Thyroid gland (tissue), 4 donors: Measurements from ENCODE around the gene TNFRSF25. TPM values are rescaled to one million over a fixed set of nuclear protein-coding genes. Genes with fewer than 3 reads are reported as not detected.
"Not testable (repeated sequence)": the region's sequence is repeated elsewhere in the genome, so short reads cannot be mapped to it uniquely, and the experiment has no call there.

Source experiments
- DNase-seq, 2 donors: peaks; one replicate each; pipeline ENCODE4 v3.0.0-alpha.2; 2019
- H3K27ac ChIP-seq, 3 donors: fragments of 200-600 bp; sonication (generic); 1 replicate in 2 of 3; 2 replicates in 1 of 3; pipeline ENCODE4 v1.5.1; 2016 to 2019; ENCODE audit warnings: mild to moderate bottlenecking in 1 of 3, moderate library complexity in 1 of 3
- H3K27me3 ChIP-seq: fragments of 200-600 bp; sonication (generic); one replicate; pipeline ENCODE4 v1.5.1; 2019
- H3K36me3 ChIP-seq, 2 donors: fragments of 200-600 bp; sonication (generic); one replicate each; pipeline ENCODE4 v1.5.1; 2016 to 2019
- H3K4me1 ChIP-seq, 2 donors: fragments of 200-600 bp; sonication (generic); one replicate each; pipeline ENCODE4 v1.5.1; 2017 to 2019
- H3K4me3 ChIP-seq, 3 donors: fragments of 200-600 bp; sonication (generic); replicated peaks in 1 of 3; 1 replicate in 2 of 3; 2 replicates in 1 of 3; pipeline ENCODE4 v1.5.1; 2016; ENCODE audit warnings: mild to moderate bottlenecking in 1 of 3
- H3K9me3 ChIP-seq: fragments of 200-600 bp; sonication (generic); one replicate; pipeline ENCODE4 v1.5.1; 2017
- POLR2A ChIP-seq, 2 donors: fragments of 450-650 bp; IDR thresholded peaks; one replicate each; pipeline ENCODE4 v1.6.1; 2017; ENCODE audit warnings: antibody characterized with exemption in 2 of 2, mild to moderate bottlenecking in 2 of 2, moderate library complexity in 1 of 2
- WGBS, 2 donors: methylation state at CpG; one replicate each; pipeline ENCODE4 v1.1.5; 2017; 5-methylcytosine and 5-hydroxymethylcytosine counted together
- intact Hi-C: fragments of 100-400 bp; cut with DNase I; formaldehyde crosslinking; loops from one replicate; pipeline ENCODE4 v1.15.1; 2023
- total RNA-seq, 4 donors: library from RNA; depleted of rRNA; stranded (reverse); fragments of >200 nt; gene quantifications; one replicate each; pipeline ENCODE4 v1.2.3, GENCODE V29; 2016
- TF ChIP-seq, protein P1 (sequence below), 6 experiments: fragments of 200-600 bp in 3 of 6; fragments of 450-650 bp in 3 of 6; sonication (generic) in 3 of 6; IDR thresholded peaks; one replicate each; pipeline ENCODE4 v1.5.1; 2016 to 2019; ENCODE audit warnings: antibody characterized with exemption in 6 of 6, mild to moderate bottlenecking in 2 of 6, inconsistent platforms in 1 of 6, moderate library complexity in 1 of 6

The TNFRSF25 gene
- total RNA-seq, 4 donors from 2014 or later, result 2.2 to 18.9 (median 10.7) TPM

DNA sequence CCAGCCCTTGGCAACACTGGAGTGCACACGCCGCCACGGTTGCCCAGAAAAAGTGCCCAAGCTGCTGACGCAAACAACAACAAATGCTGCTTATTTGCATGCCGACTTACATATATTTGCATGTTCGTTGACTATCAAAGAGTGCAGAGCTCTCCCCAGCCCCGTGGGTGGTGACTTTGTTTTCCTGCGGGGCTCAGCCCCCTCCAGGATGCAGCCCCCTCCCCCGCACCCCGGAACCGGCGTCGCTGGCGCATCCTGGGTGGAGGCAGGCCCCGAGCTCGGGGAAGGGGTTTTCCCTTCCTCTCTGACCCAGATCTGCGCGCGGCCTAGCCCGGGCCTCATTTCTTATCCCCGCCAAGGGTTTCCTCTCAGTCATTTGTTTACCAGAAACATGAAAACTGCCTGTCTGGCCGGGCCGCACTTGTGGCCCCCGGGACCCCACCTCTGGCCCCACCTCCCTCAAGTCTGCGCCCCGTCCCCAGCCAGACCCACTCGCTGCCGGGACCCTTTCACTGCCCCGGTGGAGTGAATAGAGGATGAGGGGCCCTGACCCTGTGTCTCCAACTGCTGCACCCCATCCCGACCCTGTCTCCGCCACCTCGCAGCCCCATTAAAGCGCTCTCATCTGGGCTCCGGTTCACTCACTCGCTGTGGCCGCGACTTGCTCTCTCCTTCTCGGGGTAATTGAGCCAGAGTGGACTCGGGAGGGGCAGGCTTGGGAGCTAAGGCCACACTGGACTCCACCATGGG, 5.5 kb downstream of the TNFRSF25 start:
- H3K4me1 ChIP-seq, result peaks cover 0 to 8% of the 10 kb centered on the region in 2 donors
- H3K27ac ChIP-seq, result no peak overlapping the region
- no peak for DNase-seq
- H3K9me3 ChIP-seq, result no peaks in the 10 kb centered on the region
- H3K4me3 ChIP-seq, result no peak overlapping the region
- no peaks in the 10 kb centered on the region for H3K27me3 ChIP-seq
- intact Hi-C loops, result no loop called here
- H3K36me3 ChIP-seq, result no peaks in the 10 kb centered on the region
- TF ChIP-seq, protein P1, sequence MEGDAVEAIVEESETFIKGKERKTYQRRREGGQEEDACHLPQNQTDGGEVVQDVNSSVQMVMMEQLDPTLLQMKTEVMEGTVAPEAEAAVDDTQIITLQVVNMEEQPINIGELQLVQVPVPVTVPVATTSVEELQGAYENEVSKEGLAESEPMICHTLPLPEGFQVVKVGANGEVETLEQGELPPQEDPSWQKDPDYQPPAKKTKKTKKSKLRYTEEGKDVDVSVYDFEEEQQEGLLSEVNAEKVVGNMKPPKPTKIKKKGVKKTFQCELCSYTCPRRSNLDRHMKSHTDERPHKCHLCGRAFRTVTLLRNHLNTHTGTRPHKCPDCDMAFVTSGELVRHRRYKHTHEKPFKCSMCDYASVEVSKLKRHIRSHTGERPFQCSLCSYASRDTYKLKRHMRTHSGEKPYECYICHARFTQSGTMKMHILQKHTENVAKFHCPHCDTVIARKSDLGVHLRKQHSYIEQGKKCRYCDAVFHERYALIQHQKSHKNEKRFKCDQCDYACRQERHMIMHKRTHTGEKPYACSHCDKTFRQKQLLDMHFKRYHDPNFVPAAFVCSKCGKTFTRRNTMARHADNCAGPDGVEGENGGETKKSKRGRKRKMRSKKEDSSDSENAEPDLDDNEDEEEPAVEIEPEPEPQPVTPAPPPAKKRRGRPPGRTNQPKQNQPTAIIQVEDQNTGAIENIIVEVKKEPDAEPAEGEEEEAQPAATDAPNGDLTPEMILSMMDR (IDR thresholded peaks at IDR 0.05), result no peak
- no peak for TF ChIP-seq POLR2A (IDR thresholded peaks at IDR 0.05)
- WGBS, 2 donors, result 23 to 33% methylated on average over 26 to 39 of the region's 39 CpGs

DNA sequence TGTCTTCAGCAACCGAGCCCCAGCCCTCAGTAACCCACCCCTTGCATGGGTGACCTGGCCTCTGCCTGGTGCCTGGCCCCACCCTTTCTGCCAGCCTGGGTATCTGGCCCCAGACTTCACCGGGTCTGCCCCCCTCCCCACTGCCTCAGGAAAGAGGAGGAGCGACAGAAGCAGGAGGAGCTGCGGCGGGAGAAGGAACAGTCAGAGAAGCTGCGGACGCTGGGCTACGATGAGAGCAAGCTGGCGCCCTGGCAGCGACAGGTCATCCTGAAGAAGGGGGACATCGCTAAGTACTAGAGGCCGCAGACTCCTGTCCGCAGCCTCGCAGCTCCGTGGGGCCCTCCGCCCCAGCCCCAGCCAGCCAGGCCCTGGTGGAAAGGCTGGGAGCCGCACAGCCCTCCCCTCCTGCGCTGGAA, 6.1 kb downstream of the TNFRSF25 start:
- TF ChIP-seq POLR2A (IDR thresholded peaks at IDR 0.05), result no peak
- TF ChIP-seq, protein P1 (IDR thresholded peaks at IDR 0.05), result no peak
- no peaks in the 10 kb centered on the region for H3K9me3 ChIP-seq
- H3K4me3 ChIP-seq, result no peak overlapping the region
- DNase-seq, result no peak
- intact Hi-C loops, result no loop called here
- H3K4me1 ChIP-seq, result peaks cover 0 to 14% of the 10 kb centered on the region in 2 donors
- 12 to 17% methylated on average over 6 to 14 of the region's 18 CpGs for whole genome bisulfite sequencing, 2 donors
- no peaks in the 10 kb centered on the region for H3K27me3 ChIP-seq
- H3K36me3 ChIP-seq, result no peaks in the 10 kb centered on the region
- H3K27ac ChIP-seq, result no peak overlapping the region

DNA sequence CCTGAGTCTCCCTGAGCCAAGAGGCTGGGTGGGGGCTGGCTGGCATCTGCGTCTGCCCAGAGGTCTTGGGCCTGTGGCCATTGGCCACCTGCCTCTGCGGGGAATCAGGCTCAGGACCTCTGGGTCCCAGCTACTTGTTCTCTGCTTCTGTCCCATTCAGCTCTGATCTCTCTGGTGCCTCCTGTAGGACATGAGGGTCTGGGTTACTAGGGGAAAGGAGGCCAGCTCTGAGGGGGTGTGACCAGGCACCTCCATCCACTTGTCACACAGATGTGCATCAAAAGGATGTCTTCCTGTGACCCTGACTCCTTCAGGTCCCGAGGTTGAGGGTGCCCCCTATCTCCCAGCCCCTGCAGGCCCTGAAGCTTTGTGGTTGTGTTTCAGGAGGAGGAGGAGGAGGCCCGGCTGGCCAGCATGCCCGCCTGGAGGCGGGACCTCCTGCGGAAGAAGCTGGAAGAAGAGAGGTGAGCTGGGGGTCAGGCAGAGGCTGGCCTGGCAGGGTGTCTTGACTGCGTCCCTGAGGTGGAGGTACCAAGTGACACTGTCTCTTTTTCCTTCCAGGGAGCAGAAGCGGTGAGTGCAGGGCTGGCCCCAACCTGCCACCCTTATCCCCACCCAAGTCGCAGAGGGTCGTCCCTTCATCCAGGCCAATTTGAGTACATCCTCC, 9.0 kb downstream of the TNFRSF25 start:
- H3K36me3 ChIP-seq, result no peaks in the 10 kb centered on the region
- TF ChIP-seq, protein P1 (IDR thresholded peaks at IDR 0.05), result no peak
- no peak for TF ChIP-seq POLR2A (IDR thresholded peaks at IDR 0.05)
- WGBS, 2 donors, result 78 to 81% methylated on average over 9 to 11 of the region's 11 CpGs
- H3K9me3 ChIP-seq, result no peaks in the 10 kb centered on the region
- DNase-seq, result no peak
- no peak overlapping the region for H3K27ac ChIP-seq
- no peaks in the 10 kb centered on the region for H3K27me3 ChIP-seq
- intact Hi-C loops, result no loop called here
- H3K4me3 ChIP-seq, result no peak overlapping the region
- H3K4me1 ChIP-seq, result peaks cover 0 to 14% of the 10 kb centered on the region in 2 donors

DNA sequence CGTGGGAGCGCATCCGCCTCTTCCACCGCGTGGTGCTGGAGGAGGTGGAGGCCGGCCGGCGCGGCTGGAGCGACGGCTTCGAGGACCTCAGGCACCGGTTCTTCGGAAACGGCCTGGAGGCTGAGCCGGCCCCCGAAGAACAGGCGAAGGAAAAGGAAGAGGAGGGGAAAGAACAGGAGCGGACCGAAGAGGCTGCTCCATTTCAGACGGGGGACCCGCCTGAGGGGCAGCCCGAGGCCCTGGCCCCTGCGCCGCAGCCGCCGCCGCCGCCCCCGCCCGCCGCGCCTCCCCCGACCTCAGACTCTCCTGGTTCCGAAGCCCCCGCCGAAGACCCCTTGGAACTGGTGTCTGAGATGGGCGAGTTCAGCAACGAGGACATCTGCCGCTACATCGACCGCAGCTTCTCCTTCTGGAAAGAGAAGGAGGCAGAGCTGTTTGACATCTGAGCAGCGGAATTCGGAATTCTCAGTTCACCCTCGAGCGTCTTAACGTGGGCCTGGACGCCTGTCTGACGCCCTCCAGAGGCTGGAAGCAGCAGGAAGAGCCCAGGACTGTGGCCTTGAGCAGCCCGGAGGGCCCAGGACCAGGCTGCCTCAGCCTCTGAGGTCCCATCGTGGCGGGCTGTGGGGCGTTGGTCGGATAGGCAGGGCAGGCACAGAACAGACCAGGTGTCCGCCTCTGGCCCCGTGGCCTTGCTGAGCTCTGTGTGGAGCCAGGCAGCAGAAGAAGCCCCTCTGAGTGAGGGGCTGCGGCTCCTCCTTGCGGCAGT, 10.0 kb downstream of the TNFRSF25 start:
- WGBS, 2 donors, result 44 to 52% methylated on average over 39 to 44 of the region's 58 CpGs
- H3K27me3 ChIP-seq, H3K36me3 ChIP-seq, H3K9me3 ChIP-seq, intact Hi-C loops, H3K27ac ChIP-seq, H3K4me3 ChIP-seq, DNase-seq: not testable (repeated sequence)
- peaks cover 0 to 14% of the 10 kb centered on the region in 2 donors for H3K4me1 ChIP-seq

DNA sequence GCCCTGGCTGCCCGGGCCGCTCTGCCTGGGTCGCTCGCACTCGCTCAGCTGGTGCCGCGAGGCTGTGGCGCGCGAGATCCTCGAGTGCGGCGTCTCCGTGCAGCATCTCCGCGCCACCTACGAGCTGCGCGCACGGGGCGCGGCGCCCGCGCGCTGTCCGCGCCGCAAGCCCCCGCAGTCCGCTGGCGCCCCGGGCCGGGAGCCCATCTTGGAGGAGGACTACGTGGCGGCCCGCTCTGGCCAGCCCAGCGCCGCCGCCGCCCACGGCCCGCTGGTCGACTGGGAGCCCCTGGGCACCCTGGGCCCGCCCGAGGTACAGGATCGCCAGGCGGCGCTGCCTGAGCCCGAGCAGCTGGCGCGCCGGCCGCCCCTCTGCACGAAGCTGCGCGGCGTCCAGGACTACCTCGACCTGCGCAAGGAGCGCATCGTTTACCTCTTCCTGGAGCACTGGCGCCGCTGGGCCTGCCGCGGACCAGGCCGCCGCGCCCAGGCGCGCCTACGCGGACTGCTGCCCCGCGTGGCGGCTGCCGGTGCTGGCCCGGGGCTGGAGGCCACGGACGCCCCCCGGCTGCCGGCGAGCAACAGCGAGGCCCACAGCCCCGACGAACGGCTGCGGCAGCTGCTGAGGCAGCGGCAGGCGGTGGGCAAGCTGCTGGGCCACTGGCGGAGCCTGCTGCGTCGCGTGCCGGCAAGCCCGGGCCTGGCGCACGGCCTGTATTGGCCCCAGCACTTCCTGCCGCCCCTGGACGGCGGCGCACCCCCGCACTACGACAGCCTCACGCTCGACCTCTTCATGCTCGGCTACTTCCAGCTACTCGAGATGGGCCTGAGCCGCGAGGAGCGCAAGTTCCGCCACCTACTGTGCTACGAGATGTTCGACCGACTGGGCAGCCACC, 10.9 kb downstream of the TNFRSF25 start:
- Histone ChIP-seq H3K9me3 (no peaks in the 10 kb centered on the region), H3K4me3 (no peak overlapping the region), H3K4me1 (peaks cover 0 to 6% of the 10 kb centered on the region in 2 donors), H3K36me3 (no peaks in the 10 kb centered on the region), H3K27ac (no peak overlapping the region), H3K27me3 (no peaks in the 10 kb centered on the region)
- no peak for TF ChIP-seq POLR2A (IDR thresholded peaks at IDR 0.05)
- TF ChIP-seq, protein P1 (IDR thresholded peaks at IDR 0.05), result no peak
- intact Hi-C loops, result no loop called here
- DNase-seq, result no peak
- WGBS, 2 donors, result 13% methylated on average over 8 of the region's 115 CpGs; no CpG with 5 or more reads in 1 of the 2 donors

DNA sequence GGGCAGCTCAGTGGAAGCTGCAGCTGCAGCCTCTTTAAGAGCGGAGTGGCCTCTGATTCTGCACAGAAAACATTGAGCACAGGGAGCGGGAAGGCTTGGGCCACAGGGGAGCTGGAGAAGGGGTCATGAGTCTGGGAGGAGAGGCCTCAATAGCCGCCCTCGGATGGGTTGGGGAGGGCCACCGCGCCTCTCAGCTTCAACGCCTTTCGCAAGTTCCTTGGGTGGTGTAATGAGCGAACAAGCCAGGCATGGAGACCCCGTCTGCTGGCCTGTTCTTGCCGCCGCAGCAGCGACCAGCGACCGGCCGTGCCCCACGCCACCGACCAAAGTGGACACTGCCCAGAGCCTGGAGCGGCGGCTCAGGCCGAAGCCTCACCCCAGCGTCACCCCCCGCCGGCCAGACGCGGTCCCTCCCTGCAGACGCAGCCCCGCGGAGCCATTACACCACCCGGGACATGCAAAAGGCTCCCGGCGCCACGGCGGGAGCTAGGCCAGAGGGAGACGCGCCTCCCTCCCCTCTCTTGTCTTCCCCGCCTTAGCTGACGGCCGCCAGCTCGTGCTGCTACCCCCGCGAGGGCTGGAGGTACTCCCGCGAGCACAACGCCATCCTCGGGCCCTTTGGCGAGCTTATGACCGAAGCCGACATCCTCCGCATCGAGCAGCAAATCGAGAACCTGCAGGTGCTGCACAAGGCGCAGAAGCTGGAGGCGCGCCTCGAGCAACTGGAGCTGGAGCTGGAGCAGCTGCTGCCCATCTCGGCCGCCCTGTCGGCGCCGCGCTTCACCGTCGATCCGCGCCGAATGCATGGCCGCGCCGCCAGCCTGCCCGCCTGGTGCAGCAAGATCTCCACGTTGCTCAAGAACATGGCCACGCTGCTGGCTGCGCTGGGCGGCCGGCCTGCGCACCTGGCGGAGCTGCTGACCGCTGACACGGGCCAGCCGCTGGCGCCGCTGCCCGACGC, 11.8 kb downstream of the TNFRSF25 start:
- WGBS, 2 donors, result 6 to 22% methylated on average over 21 to 24 of the region's 85 CpGs
- H3K4me1 ChIP-seq, H3K9me3 ChIP-seq, H3K4me3 ChIP-seq, H3K27me3 ChIP-seq, H3K36me3 ChIP-seq, intact Hi-C loops, H3K27ac ChIP-seq, DNase-seq: not testable (repeated sequence)
